H1 (cell line): ENCODE data around the gene SH3D19. TPM values are rescaled to one million over a fixed set of nuclear protein-coding genes. Genes with fewer than 3 reads are reported as not detected.
"Not testable (repeated sequence)": the region's sequence is repeated elsewhere in the genome, so short reads cannot be mapped to it uniquely, and the experiment has no call there.

Experiments
- CTCF ChIA-PET: fragments of 300-600 bp; sonication (Branson Sonifier 250); formaldehyde crosslinking; loops from one replicate; lab custom pipeline; 2021; ENCODE audit not compliant: partially characterized antibody; lab: Charles Lee
- POLR2A ChIA-PET: fragments of 300-600 bp; sonication (Branson Sonifier 250); formaldehyde crosslinking; loops from one replicate; lab custom pipeline; 2021; ENCODE audit warnings: inconsistent platforms; ENCODE audit not compliant: partially characterized antibody; lab: Charles Lee
- DNase-seq, 2 experiments: peaks; one replicate each; pipeline versions ENCODE4 v3.0.0 to v3.0.0-alpha.2; 2010 to 2022; ENCODE audit warnings: low spot score in 2 of 2, low read depth in 1 of 2, mixed read lengths in 1 of 2
- FAIRE-seq: peaks from 2 replicates; lab custom pipeline; 2011; peaks lifted over from hg19 to GRCh38; lab: Jason Lieb, UNC
- H2AFZ ChIP-seq: 2 replicates; pipeline ENCODE4 v1.8.1; 2012; ENCODE audit warnings: low read length, inconsistent platforms
- H2AK5ac ChIP-seq: 2 replicates; pipeline ENCODE4 v1.6.1; 2013; ENCODE audit warnings: low read depth, low read length
- H2BK120ac ChIP-seq: replicated peaks from 2 replicates; pipeline ENCODE3; 2013; ENCODE audit warnings: low read depth, low read length, inconsistent platforms
- H2BK12ac ChIP-seq: 2 replicates; pipeline ENCODE4 v1.6.1; 2013; ENCODE audit warnings: low read depth, low read length
- H2BK15ac ChIP-seq: 2 replicates; pipeline ENCODE4 v1.6.1; 2013; ENCODE audit warnings: low read length
- H2BK20ac ChIP-seq: 2 replicates; pipeline ENCODE4 v1.6.1; 2013; ENCODE audit warnings: low read length
- H2BK5ac ChIP-seq: 2 replicates; pipeline ENCODE4 v1.6.1; 2013; ENCODE audit warnings: low read depth, low read length
- H3K14ac ChIP-seq: 2 replicates; pipeline ENCODE4 v1.6.1; 2013; ENCODE audit warnings: inconsistent platforms; ENCODE audit not compliant: insufficient read length
- H3K18ac ChIP-seq: 2 replicates; pipeline ENCODE4 v1.6.1; 2013; ENCODE audit warnings: low read length; ENCODE audit errors: extremely low read depth
- H3K23ac ChIP-seq: 2 replicates; pipeline ENCODE4 v1.6.1; 2013; ENCODE audit warnings: inconsistent platforms; ENCODE audit not compliant: insufficient read length
- H3K23me2 ChIP-seq: 2 replicates; pipeline ENCODE4 v1.6.1; 2013; ENCODE audit warnings: low read depth, low read length
- H3K27ac ChIP-seq: 2 replicates; pipeline ENCODE4 v1.6.1; 2011; ENCODE audit warnings: low read depth, low read length, inconsistent platforms
- H3K27me3 ChIP-seq, 4 experiments: replicated peaks in 1 of 4; 1 replicate in 1 of 4; 2 replicates in 3 of 4; pipeline versions ENCODE4 v1.6.1 to v1.8.1; 2011 to 2013; ENCODE audit warnings: low read length in 3 of 4, mild to moderate bottlenecking in 3 of 4, inconsistent platforms in 2 of 4, mixed read lengths in 2 of 4, moderate library complexity in 1 of 4; ENCODE audit not compliant: control insufficient read depth in 3 of 4, insufficient read depth in 3 of 4; ENCODE audit errors: extremely low read depth in 1 of 4
- H3K36me3 ChIP-seq, 4 experiments: 2 replicates each; pipeline versions ENCODE4 v1.6.1 to v1.8.1; 2011 to 2013; ENCODE audit warnings: mild to moderate bottlenecking in 4 of 4, low read length in 3 of 4, moderate library complexity in 2 of 4, control low read depth in 1 of 4, inconsistent platforms in 1 of 4; ENCODE audit not compliant: insufficient read depth in 4 of 4, control insufficient read depth in 2 of 4
- H3K4ac ChIP-seq: replicated peaks from 2 replicates; pipeline ENCODE3; 2013; ENCODE audit warnings: low read length, low read depth, mixed read lengths, inconsistent platforms; ENCODE audit not compliant: insufficient read length
- H3K4me1 ChIP-seq, 4 experiments: replicated peaks in 1 of 4; 1 replicate in 1 of 4; 2 replicates in 3 of 4; pipeline versions ENCODE4 v1.6.1 to v1.8.1; 2011 to 2013; ENCODE audit warnings: low read length in 3 of 4, inconsistent platforms in 2 of 4, mixed read lengths in 1 of 4; ENCODE audit not compliant: insufficient read depth in 4 of 4, control insufficient read depth in 3 of 4
- H3K4me2 ChIP-seq, 2 experiments: 2 replicates each; pipeline versions ENCODE4 v1.6.1 to v1.8.1; 2011 to 2013; ENCODE audit warnings: low read depth in 2 of 2, low read length in 2 of 2, control low read depth in 1 of 2, inconsistent platforms in 1 of 2, mild to moderate bottlenecking in 1 of 2; ENCODE audit not compliant: insufficient read depth in 1 of 2
- H3K4me3 ChIP-seq, 4 experiments: fragments of 200-600, 300-600 bp in 1 of 4; sonication (generic), shearing (Covaris generic), sonication (Bioruptor Twin) in 1 of 4; 2 replicates each; pipeline versions ENCODE4 v1.5.1 to v1.8.1; 2011 to 2016; ENCODE audit warnings: low read length in 4 of 4, low read depth in 3 of 4, control low read depth in 2 of 4, inconsistent platforms in 2 of 4, mild to moderate bottlenecking in 2 of 4, mixed read lengths in 1 of 4, moderate library complexity in 1 of 4; ENCODE audit not compliant: insufficient read depth in 2 of 4; ENCODE audit errors: extremely low read depth in 1 of 4
- H3K56ac ChIP-seq: replicated peaks from 2 replicates; pipeline ENCODE3; 2013; ENCODE audit warnings: low read depth, mild to moderate bottlenecking, mixed read lengths, low read length, inconsistent platforms; ENCODE audit not compliant: insufficient read length
- H3K79me1 ChIP-seq: 2 replicates; pipeline ENCODE4 v1.6.1; 2013; ENCODE audit warnings: low read depth, low read length, control low read depth
- H3K79me2 ChIP-seq, 2 experiments: 2 replicates each; pipeline versions ENCODE4 v1.6.1 to v1.8.1; 2012 to 2013; ENCODE audit warnings: low read length in 2 of 2, mild to moderate bottlenecking in 2 of 2, inconsistent platforms in 1 of 2; ENCODE audit not compliant: insufficient read depth in 2 of 2, control insufficient read depth in 1 of 2
- H3K9ac ChIP-seq, 4 experiments: replicated peaks in 1 of 4; 1 replicate in 1 of 4; 2 replicates in 3 of 4; pipeline versions ENCODE4 v1.6.1 to v1.8.1; 2011 to 2013; ENCODE audit warnings: low read depth in 3 of 4, low read length in 3 of 4, control low read depth in 2 of 4, mild to moderate bottlenecking in 2 of 4, moderate library complexity in 2 of 4, inconsistent platforms in 1 of 4; ENCODE audit errors: extremely low read depth in 1 of 4
- H3K9me3 ChIP-seq, 2 experiments: 2 replicates each; pipeline versions ENCODE4 v1.6.1 to v1.8.1; 2012 to 2013; ENCODE audit warnings: mild to moderate bottlenecking in 2 of 2, moderate library complexity in 2 of 2, control low read depth in 1 of 2, inconsistent platforms in 1 of 2, low read depth in 1 of 2, low read length in 1 of 2, mixed read lengths in 1 of 2; ENCODE audit not compliant: insufficient read depth in 2 of 2
- H4K20me1 ChIP-seq, 2 experiments: replicated peaks in 1 of 2; 2 replicates each; pipeline versions ENCODE3 to v1.8.1; 2011 to 2013; ENCODE audit warnings: inconsistent platforms in 2 of 2, low read length in 2 of 2, mild to moderate bottlenecking in 1 of 2; ENCODE audit not compliant: insufficient read depth in 2 of 2, control insufficient read depth in 1 of 2
- H4K5ac ChIP-seq: 2 replicates; pipeline ENCODE4 v1.6.1; 2013; ENCODE audit warnings: low read length, low read depth, mixed read lengths, inconsistent platforms; ENCODE audit not compliant: insufficient read length
- H4K8ac ChIP-seq: 2 replicates; pipeline ENCODE4 v1.8.0; 2013; ENCODE audit warnings: mild to moderate bottlenecking, moderate library complexity, low read length, inconsistent platforms; ENCODE audit not compliant: insufficient read depth; ENCODE audit errors: extremely low read depth
- H4K91ac ChIP-seq: replicated peaks from 2 replicates; pipeline ENCODE3; 2013; ENCODE audit warnings: low read length, mixed read lengths, inconsistent platforms; ENCODE audit not compliant: insufficient read length
- WGBS, 2 experiments: shearing (Covaris generic) in 1 of 2; methylation state at CpG; one replicate each; pipeline versions ENCODE4 v1.1.6 to v1.1.7; 2013 to 2015; ENCODE audit warnings: low lambda C conversion rate in 2 of 2, mixed read lengths in 2 of 2, inconsistent platforms in 1 of 2, low coverage in 1 of 2, missing lambda C conversion rate in 1 of 2; ENCODE audit not compliant: insufficient replicate concordance in 2 of 2, insufficient coverage in 1 of 2, insufficient read length in 1 of 2; ENCODE audit errors: extremely low coverage in 1 of 2, missing lambda C conversion rate in 1 of 2; 5-methylcytosine and 5-hydroxymethylcytosine counted together
- polyA plus RNA-seq, 7 experiments: library from polyadenylated mRNA; depleted of rRNA in 3 of 7; stranded (reverse) in 5 of 7; unstranded in 2 of 7; fragments of >200 nt in 5 of 7; fragments of 200-250 nt in 2 of 7; gene quantifications; 1 replicate in 5 of 7; 2 replicates in 1 of 7; 4 replicates in 1 of 7; pipeline versions ENCODE4 v1.2.1 to v1.2.3, GENCODE V29; 2011 to 2013; ENCODE audit warnings: missing spikeins in 2 of 7, mixed read lengths in 2 of 7
- total RNA-seq: library from RNA; stranded (reverse); fragmentation: NEBNext Ultra II Directional; extraction: Animal tissue kit (Norgen Biotek cat#: 25700); gene quantifications from 2 replicates; pipeline ENCODE4 v1.2.1, GENCODE V29; 2021

Gene SH3D19
- total and polyA plus RNA-seq, 2 of the 8 experiments (the other 6 are each of a cell fraction or from before 2014, with no cell fraction given): 11.7 to 51.3 TPM

DNA sequence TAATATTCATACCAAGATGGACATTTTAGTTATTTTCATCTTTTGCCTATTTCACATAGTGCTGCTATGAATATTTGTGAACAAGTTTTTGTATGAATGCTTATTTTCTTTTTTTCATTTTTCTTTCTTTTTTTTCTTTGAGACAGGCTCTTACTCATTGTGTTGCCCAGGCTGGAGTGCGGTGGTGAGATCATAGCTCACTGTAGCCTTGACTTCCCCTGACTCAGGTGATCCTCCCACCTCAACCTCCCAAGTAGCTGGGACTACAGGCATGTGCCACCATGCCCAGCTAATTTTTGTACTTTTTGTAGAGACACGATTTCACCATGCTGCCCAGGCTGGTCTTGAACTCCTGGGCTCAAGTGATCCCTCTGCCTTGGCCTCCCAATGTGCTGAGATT lies 247.4 kb downstream of the SH3D19 start:
- H3K9me3 ChIP-seq, POLR2A ChIA-PET, H3K27ac ChIP-seq, H2BK20ac ChIP-seq, H4K8ac ChIP-seq, H3K27me3 ChIP-seq, H2AK5ac ChIP-seq, H2BK5ac ChIP-seq, H3K36me3 ChIP-seq, H3K4me3 ChIP-seq, H3K56ac ChIP-seq, H3K23ac ChIP-seq, H4K20me1 ChIP-seq, H4K5ac ChIP-seq, H3K14ac ChIP-seq, CTCF ChIA-PET, H2AFZ ChIP-seq, DNase-seq, H4K91ac ChIP-seq, H3K79me1 ChIP-seq, H3K4me1 ChIP-seq, H2BK120ac ChIP-seq, H3K9ac ChIP-seq, H2BK15ac ChIP-seq, FAIRE-seq, H3K4me2 ChIP-seq, H3K18ac ChIP-seq, H3K4ac ChIP-seq, H3K23me2 ChIP-seq, H2BK12ac ChIP-seq, H3K79me2 ChIP-seq: not testable (repeated sequence)
- WGBS, 2 experiments: 83% methylated on average over 2 of the region's 2 CpGs; no CpG with 5 or more reads in 1 of the 2 experiments
